Activated CD8-positive, alpha-beta T cell treated with anti-CD3 and anti-CD28 coated beads for 36 hours (primary cell): ENCODE data around the gene MYLIP. TPM values are rescaled to one million over a fixed set of nuclear protein-coding genes. Genes with fewer than 3 reads are reported as not detected.
A peak's percentile ranks its signal among the peaks of the same experiment; 100 is the strongest.

Experiments used
- ATAC-seq: fragments of 200-7000 bp; cut with Tn5 transposase; one replicate; pipeline ENCODE4 v1.10.0; 2021; ENCODE audit warnings: mild to moderate bottlenecking, moderate library complexity
- CTCF ChIA-PET: fragments of 350-600 bp; sonication (Branson Sonifier 250); formaldehyde crosslinking; loops from one replicate; lab custom pipeline; 2021; ENCODE audit warnings: antibody characterized with exemption; lab: Charles Lee
- POLR2A ChIA-PET: fragments of 350-600 bp; sonication (Branson Sonifier 250); formaldehyde crosslinking; loops from one replicate; lab custom pipeline; 2021; ENCODE audit warnings: antibody characterized with exemption; lab: Charles Lee
- DNase-seq: peaks from one replicate; pipeline ENCODE4 v3.0.0-alpha.2; 2020
- H3K27ac Mint-ChIP-seq: one replicate; pipeline ENCODE4 v1.8.0; 2021; ENCODE audit warnings: mild to moderate bottlenecking, mixed read lengths
- H3K27me3 Mint-ChIP-seq: one replicate; pipeline ENCODE4 v1.8.0; 2021; ENCODE audit warnings: mixed read lengths
- H3K36me3 Mint-ChIP-seq: one replicate; pipeline ENCODE4 v1.8.0; 2021; ENCODE audit warnings: low read depth, mixed read lengths
- H3K4me1 Mint-ChIP-seq: one replicate; pipeline ENCODE4 v1.8.0; 2021; ENCODE audit warnings: low read depth, mixed read lengths
- H3K4me3 Mint-ChIP-seq: one replicate; pipeline ENCODE4 v1.8.0; 2021; ENCODE audit warnings: mild to moderate bottlenecking, moderate library complexity, mixed read lengths
- H3K9me3 Mint-ChIP-seq: one replicate; pipeline ENCODE4 v1.8.0; 2021; ENCODE audit warnings: mixed read lengths
- intact Hi-C: fragments of 100-400 bp; cut with micrococcal nuclease; formaldehyde crosslinking; loops from one replicate; pipeline ENCODE4 v1.10.0; 2022
- total RNA-seq, 2 experiments: library from RNA; stranded (reverse); gene quantifications; one replicate each; pipeline ENCODE4 v1.2.3, GENCODE V29; 2021
- TF ChIP-seq, protein P1 (sequence below): fragments of 200-600 bp; IDR thresholded peaks from one replicate; pipeline ENCODE4 v1.8.0; 2022; ENCODE audit warnings: antibody characterized with exemption, mild to moderate bottlenecking

Gene MYLIP
- total RNA-seq, 2 experiments from 2014 or later: 7.7 to 8.1 TPM

DNA sequence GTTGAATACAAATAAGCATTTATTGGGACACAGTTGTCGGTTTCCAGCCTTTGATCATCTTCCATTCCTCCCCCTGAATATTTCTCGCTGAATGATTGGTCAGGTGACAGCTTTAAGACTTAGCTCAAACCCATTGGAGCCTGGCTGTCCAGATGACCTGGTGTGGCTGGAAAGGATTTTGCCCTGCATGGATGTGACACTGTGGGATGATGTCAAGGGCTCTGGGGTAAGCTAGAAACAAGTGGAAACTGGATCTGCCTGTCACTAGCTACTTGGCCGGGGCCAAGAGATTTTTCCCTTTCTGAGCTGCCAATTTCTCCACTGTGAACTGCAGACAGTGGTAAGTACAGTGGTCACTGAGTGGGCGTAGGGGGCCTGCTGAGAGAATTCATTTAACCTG is 41.9 kb upstream of the MYLIP start:
- H3K27me3 Mint-ChIP-seq: peaks cover 1% of the 10 kb centered on the region
- CTCF ChIA-PET: interaction anchor here (1.0 kb wide), 1 partner anchor 42 kb away, joined by 4 read pairs; the partner anchor contains the start of gene MYLIP
- no peak for ATAC-seq

DNA sequence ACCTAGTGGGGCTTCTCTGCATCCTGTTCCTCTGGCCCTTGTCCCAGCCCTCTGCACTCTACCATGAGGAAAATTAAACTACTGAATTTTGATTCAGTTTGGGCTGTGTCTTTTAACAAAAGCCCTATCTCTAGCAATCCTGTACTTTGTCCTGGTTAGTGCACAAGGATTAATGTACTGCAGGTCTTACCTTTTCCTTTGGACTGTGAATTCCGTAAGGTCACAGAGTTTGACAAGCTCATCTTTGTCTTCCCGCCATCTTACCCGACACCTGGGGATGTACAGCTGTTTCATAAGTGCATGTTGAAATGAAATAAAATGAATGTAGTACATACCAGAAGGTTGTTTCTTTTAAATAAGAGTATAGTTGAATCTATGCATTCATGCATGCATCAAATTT is 41.5 kb upstream of the MYLIP start:
- Mint-ChIP-seq H3K9me3 (no peaks in the 10 kb centered on the region), H3K27ac (no peak overlapping the region), H3K4me1 (no peaks in the 10 kb centered on the region), H3K27me3 (peaks cover 3% of the 10 kb centered on the region), H3K36me3 (no peaks in the 10 kb centered on the region), H3K4me3 (no peak overlapping the region)
- CTCF ChIA-PET: interaction anchor here (1.0 kb wide), 1 partner anchor 42 kb away, joined by 4 read pairs; the partner anchor contains the start of gene MYLIP
- intact Hi-C loops: no loop called here
- POLR2A ChIA-PET: no interaction called here
- TF ChIP-seq, protein P1, sequence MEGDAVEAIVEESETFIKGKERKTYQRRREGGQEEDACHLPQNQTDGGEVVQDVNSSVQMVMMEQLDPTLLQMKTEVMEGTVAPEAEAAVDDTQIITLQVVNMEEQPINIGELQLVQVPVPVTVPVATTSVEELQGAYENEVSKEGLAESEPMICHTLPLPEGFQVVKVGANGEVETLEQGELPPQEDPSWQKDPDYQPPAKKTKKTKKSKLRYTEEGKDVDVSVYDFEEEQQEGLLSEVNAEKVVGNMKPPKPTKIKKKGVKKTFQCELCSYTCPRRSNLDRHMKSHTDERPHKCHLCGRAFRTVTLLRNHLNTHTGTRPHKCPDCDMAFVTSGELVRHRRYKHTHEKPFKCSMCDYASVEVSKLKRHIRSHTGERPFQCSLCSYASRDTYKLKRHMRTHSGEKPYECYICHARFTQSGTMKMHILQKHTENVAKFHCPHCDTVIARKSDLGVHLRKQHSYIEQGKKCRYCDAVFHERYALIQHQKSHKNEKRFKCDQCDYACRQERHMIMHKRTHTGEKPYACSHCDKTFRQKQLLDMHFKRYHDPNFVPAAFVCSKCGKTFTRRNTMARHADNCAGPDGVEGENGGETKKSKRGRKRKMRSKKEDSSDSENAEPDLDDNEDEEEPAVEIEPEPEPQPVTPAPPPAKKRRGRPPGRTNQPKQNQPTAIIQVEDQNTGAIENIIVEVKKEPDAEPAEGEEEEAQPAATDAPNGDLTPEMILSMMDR: no peak
- ATAC-seq: no peak
- no peak for DNase-seq

More for the DNA sequence above, 41.9 kb upstream of the MYLIP start:
- no peak overlapping the region for H3K4me3 Mint-ChIP-seq
- H3K27ac Mint-ChIP-seq: no peak overlapping the region
- intact Hi-C loops: no loop called here
- no peak for DNase-seq
- TF ChIP-seq, protein P1: no peak
- H3K4me1 Mint-ChIP-seq: no peaks in the 10 kb centered on the region
- H3K9me3 Mint-ChIP-seq: no peaks in the 10 kb centered on the region
- POLR2A ChIA-PET: no interaction called here
- no peaks in the 10 kb centered on the region for H3K36me3 Mint-ChIP-seq

DNA sequence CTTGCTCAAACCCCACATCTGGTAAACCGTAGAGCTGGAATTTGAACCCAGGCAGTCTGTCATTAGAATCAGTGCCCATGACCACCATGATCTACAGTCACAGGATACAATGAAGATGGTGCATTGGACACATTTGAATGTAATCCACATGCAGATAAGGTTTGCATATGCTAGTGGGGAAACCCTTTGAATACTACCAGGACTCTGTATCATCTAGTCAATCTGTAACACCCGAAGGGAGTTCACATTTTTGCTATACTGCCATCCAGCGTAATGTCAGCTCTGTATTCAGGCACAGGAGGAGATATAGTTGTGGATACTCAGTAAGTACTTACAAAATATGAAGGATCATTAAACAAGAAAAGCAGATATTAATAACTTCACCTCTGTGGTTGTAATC is 40.5 kb upstream of the MYLIP start:
- ChIA-PET CTCF (no interaction called here), POLR2A (interaction anchor here (0.6 kb wide), 1 partner anchor 1030 kb away, joined by 4 read pairs; no protein-coding TSS in a partner anchor)
- Mint-ChIP-seq H3K27ac (no peak overlapping the region), H3K27me3 (peaks cover 5% of the 10 kb centered on the region), H3K9me3 (no peaks in the 10 kb centered on the region), H3K36me3 (no peaks in the 10 kb centered on the region), H3K4me1 (no peaks in the 10 kb centered on the region), H3K4me3 (no peak overlapping the region)
- intact Hi-C loops: no loop called here
- ATAC-seq (no peak), DNase-seq (no peak)
- TF ChIP-seq, protein P1: no peak

DNA sequence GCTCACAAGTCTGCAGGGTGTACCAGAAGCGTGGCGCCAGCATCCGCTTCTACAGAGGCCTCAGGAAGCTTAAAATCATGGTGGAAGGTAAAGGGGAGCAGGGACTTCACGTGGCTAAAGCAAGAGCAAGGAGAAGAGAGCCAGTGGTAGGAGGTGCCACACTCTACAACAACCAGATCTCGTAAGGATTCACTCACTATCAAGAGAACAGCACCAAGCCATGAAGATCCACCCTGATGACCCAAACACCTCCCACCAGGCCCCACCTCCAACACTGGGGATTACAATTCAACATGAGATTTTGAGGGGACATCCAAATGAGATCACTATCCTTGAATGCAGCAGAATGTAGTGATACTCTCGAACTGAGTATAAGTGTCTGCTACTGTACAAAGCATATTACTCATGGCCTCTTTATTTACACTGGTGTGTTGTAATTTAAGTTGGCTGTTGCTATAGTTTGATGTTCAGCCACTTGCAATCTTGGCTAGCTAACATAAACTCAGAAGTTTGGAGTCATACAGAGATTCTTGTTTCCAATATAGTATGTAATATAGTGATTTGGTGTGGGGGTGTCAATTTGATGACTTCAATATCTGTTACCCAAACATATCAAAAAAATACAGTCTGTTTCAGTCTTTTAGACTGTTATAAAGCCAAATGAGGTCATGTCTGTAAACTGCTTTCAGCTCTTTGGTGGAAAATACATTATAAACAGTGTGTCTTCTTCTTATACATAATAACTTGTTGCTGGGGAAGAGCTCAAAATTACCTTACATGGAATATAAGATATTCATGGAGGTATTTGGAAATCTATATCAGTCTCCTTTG is 39.4 kb upstream of the MYLIP start:
- intact Hi-C loops: no loop called here
- CTCF ChIA-PET: interaction anchor here (1.0 kb wide), 1 partner anchor 876 kb away, joined by 3 read pairs; no protein-coding TSS in a partner anchor
- Mint-ChIP-seq H3K4me3 (no peak overlapping the region), H3K27ac (no peak overlapping the region), H3K27me3 (peaks cover 5% of the 10 kb centered on the region), H3K9me3 (no peaks in the 10 kb centered on the region), H3K36me3 (no peaks in the 10 kb centered on the region), H3K4me1 (no peaks in the 10 kb centered on the region)
- TF ChIP-seq, protein P1: no peak
- POLR2A ChIA-PET: no interaction called here
- DNase-seq (no peak), ATAC-seq (peak; percentile 37)

DNA sequence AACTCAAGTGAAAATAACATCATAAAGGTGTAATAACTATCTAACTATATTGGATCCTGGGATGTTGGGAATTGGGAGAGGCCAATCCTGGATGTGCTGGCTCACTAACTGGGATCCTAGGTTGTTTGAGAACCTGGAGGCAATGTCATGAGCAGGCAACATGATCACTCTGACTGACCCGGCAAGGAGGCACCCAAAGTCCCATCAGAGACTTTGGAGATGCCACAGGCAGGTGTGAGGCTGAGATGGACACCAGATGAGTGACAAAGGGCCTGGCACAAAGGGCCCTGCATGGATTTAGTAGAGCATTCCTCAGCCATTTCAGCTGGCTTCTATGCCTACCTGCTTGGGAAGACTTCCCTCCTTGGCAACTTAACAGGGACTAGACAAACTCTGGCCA is 38.4 kb upstream of the MYLIP start:
- TF ChIP-seq, protein P1: no peak
- no peaks in the 10 kb centered on the region for H3K9me3 Mint-ChIP-seq
- no peaks in the 10 kb centered on the region for H3K36me3 Mint-ChIP-seq
- H3K4me3 Mint-ChIP-seq: no peak overlapping the region
- H3K27ac Mint-ChIP-seq: no peak overlapping the region
- H3K27me3 Mint-ChIP-seq: peaks cover 5% of the 10 kb centered on the region
- no peak for ATAC-seq
- ChIA-PET POLR2A (no interaction called here), CTCF (interaction anchor here (1.0 kb wide), 1 partner anchor 875 kb away, joined by 3 read pairs; no protein-coding TSS in a partner anchor)
- intact Hi-C loops: no loop called here
- H3K4me1 Mint-ChIP-seq: no peaks in the 10 kb centered on the region
- no peak for DNase-seq
